ENCODE measurements around the gene KIF21A.
A peak's percentile ranks its signal among the peaks of the same experiment; 100 is the strongest.

Gene KIF21A

DNA sequence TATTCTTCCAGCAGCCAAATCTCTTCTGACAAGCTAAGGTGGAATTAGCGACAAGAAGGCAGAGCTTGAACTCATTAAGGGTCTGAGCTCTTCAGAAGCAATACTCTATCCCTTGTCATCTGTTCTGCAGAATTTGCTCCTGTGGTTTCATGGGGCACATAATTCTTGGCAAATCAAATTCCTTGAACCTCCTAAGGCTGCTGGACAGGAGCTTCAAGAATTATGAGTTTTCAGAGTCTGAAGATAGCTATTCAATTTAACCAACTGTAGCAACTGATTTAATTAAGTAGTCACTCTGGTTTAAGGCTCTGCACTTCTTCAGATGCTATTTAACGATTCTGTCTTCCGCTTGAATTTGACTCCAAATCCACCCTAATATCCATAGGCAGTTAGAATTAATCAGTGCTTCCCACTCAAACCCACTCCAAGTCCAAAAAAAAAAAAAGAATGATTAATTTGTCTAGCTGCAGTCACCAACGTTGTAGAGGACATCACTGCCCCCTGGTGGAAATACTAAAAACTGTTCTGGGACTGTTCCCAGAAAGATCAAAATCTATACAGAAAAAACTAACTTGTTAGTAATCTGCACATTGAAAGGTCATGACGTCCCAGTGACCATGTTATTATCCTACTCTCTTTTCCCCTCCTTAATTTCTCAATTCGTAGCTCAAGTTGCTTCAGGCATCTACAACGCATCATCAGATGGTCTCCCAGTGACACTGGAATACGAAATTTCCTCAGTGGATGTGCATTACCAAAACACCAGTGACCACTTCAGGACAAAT lies 169.9 kb downstream of the KIF21A start:
- FAIRE-seq, result peak; percentile 11

GRCh38 chr12:39269492-39269891 lies 173.4 kb downstream of the KIF21A start:
- no peak for FAIRE-seq

DNA sequence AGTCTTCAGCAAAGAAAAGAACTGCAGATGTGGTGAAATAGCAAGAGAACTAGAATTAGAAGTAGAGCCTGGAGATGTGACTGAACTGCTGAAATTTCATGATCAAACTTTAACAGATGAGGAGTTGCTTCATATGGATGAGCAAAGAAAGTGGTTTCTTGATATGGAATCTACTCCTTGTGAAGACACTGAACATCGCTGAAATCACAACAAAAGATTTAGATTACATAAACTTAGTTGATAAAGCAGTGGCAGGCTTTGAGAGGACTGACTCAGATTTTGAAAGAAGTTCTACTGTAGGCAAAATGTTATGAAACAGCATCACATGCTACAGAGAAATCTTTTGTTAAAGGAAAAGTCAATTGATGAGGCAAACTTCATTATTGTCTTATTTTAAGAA lies 175.0 kb downstream of the KIF21A start:
- FAIRE-seq, result no peak

DNA sequence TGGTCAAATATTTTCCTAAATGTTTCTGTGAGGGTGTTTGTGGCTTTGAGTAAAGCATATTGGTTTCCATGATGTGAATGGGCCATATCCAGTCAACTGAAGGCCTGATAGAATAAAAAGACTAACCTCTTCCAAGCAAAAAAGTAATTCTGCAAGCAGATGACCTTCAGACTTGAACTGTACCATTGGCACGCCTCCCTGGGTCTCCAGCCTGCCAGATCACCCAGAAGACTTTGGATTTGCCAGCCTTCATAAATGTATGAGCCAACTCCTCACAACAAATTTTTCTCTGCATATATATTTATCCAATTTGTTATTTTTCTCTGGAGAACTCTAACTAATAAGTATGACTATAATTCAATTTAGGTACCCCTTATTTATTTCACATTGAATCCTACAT lies 190.3 kb downstream of the KIF21A start:
- no peak for FAIRE-seq
